ENCODE data around the gene HDAC10. TPM values are rescaled to one million over a fixed set of nuclear protein-coding genes. Genes with fewer than 3 reads are reported as not detected.

Gene HDAC10
- total RNA-seq, 1 donor from 2014 or later = 12.7 TPM

GRCh38 chr22:50247748-50248147, 3.3 kb downstream of the HDAC10 start:
- intact Hi-C loops (cut with micrococcal nuclease) = loop anchor here (10.0 kb wide), 1 partner anchor 97 kb away; the partner anchor contains the start of gene PPP6R2
- ATAC-seq = no peak
- no peak for DNase-seq

- DNase-seq (no peak), ATAC-seq (no peak)
- intact Hi-C loops (cut with micrococcal nuclease) = loop anchor here (10.0 kb wide), 1 partner anchor 98 kb away; the partner anchor contains the start of gene PPP6R2
These were observed 4.6 kb downstream of the HDAC10 start for GRCh38 chr22:50246242-50247175.

- ATAC-seq (peak; percentile 49), DNase-seq (no peak)
- intact Hi-C loops (cut with micrococcal nuclease) = loop anchor here (10.0 kb wide), 1 partner anchor 99 kb away; the partner anchor contains the start of gene PPP6R2
These were observed 5.6 kb downstream of the HDAC10 start for GRCh38 chr22:50245214-50246072.

GRCh38 chr22:50244420-50245213, 6.4 kb downstream of the HDAC10 start, which contains the start of gene TUBGCP6:
TSS of gene TUBGCP6 (minus strand) at chr22:50245023. CDS start at chr22:50244459, 564 bp downstream.
- DNase-seq = peak; percentile 99
- ATAC-seq = peak; percentile 94
- intact Hi-C loops (cut with micrococcal nuclease) = loop anchor here (10.0 kb wide), 1 partner anchor 100 kb away; the partner anchor contains the start of gene PPP6R2

GRCh38 chr22:50243685-50244419, 7.2 kb downstream of the HDAC10 start:
- DNase-seq (no peak), ATAC-seq (no peak)
- intact Hi-C loops (cut with micrococcal nuclease) = loop anchor here (10.0 kb wide), 1 partner anchor 101 kb away; the partner anchor contains the start of gene PPP6R2

GRCh38 chr22:50242406-50242949, 8.6 kb downstream of the HDAC10 start:
- no peak for ATAC-seq
- intact Hi-C loops (cut with micrococcal nuclease) = loop anchor here (10.0 kb wide), 1 partner anchor 102 kb away; the partner anchor contains the start of gene PPP6R2
- DNase-seq = no peak

- no peak for DNase-seq
- ATAC-seq = no peak
- intact Hi-C loops (cut with micrococcal nuclease) = no loop called here
These were observed 12.3 kb downstream of the HDAC10 start for GRCh38 chr22:50238755-50239154.

GRCh38 chr22:50236731-50237409, 14.2 kb downstream of the HDAC10 start:
- intact Hi-C loops (cut with micrococcal nuclease) = no loop called here
- ATAC-seq (no peak), DNase-seq (no peak)

- ATAC-seq (no peak), DNase-seq (peak; percentile 17)
- intact Hi-C loops (cut with micrococcal nuclease) = no loop called here
These were observed 17.8 kb downstream of the HDAC10 start for GRCh38 chr22:50233223-50233622.

GRCh38 chr22:50232481-50233151, 18.4 kb downstream of the HDAC10 start:
- ATAC-seq (no peak), DNase-seq (no peak)
- intact Hi-C loops (cut with micrococcal nuclease) = no loop called here

- ATAC-seq = no peak
- DNase-seq = no peak
These were observed 21.7 kb downstream of the HDAC10 start for GRCh38 chr22:50229370-50229769.

GRCh38 chr22:50228366-50228765, 22.7 kb downstream of the HDAC10 start:
- intact Hi-C loops (cut with micrococcal nuclease) = no loop called here
- ATAC-seq = no peak
- no peak for DNase-seq

More at GRCh38 chr22:50229370-50229769, 21.7 kb downstream of the HDAC10 start:
- intact Hi-C loops (cut with micrococcal nuclease) = no loop called here

GRCh38 chr22:50227579-50228215, 23.4 kb downstream of the HDAC10 start:
- intact Hi-C loops (cut with micrococcal nuclease) = no loop called here
- no peak for DNase-seq
- no peak for ATAC-seq

- no peak for DNase-seq
- ATAC-seq = no peak
These were observed 24.2 kb downstream of the HDAC10 start for GRCh38 chr22:50226875-50227165.

GRCh38 chr22:50226063-50226874, 24.8 kb downstream of the HDAC10 start:
- ATAC-seq = no peak
- DNase-seq = no peak
- intact Hi-C loops (cut with micrococcal nuclease) = no loop called here

More at GRCh38 chr22:50226875-50227165, 24.2 kb downstream of the HDAC10 start:
- intact Hi-C loops (cut with micrococcal nuclease) = no loop called here

Data from left ventricle myocardium superior (tissue), 1 donor.